ENCODE measurements around the gene NDUFAF8.

DNA sequence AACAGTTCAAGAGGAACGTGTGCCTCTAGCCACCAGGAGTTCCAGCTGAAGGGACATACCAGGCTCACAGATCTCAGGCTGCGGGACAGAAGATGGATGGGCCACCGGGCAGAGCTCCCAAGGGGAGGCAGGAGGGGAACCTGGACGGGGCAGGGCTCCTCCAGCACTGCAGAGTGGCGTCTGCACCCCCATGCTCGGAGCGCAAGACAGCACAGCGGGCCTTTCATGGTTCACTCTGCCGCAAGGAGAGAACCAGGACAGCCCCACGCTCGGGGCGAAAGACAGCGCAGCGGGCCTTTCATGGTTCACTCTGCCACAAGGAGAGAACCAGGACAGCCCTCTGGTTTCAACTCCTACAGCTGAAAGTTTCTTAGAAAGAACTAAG, 35.3 kb downstream of the NDUFAF8 start:
- TF ChIP-seq, protein P1, sequence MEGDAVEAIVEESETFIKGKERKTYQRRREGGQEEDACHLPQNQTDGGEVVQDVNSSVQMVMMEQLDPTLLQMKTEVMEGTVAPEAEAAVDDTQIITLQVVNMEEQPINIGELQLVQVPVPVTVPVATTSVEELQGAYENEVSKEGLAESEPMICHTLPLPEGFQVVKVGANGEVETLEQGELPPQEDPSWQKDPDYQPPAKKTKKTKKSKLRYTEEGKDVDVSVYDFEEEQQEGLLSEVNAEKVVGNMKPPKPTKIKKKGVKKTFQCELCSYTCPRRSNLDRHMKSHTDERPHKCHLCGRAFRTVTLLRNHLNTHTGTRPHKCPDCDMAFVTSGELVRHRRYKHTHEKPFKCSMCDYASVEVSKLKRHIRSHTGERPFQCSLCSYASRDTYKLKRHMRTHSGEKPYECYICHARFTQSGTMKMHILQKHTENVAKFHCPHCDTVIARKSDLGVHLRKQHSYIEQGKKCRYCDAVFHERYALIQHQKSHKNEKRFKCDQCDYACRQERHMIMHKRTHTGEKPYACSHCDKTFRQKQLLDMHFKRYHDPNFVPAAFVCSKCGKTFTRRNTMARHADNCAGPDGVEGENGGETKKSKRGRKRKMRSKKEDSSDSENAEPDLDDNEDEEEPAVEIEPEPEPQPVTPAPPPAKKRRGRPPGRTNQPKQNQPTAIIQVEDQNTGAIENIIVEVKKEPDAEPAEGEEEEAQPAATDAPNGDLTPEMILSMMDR (tag by site-specific recombination; IDR thresholded peaks at IDR 0.05) = no peak
- TF ChIP-seq, protein P2, sequence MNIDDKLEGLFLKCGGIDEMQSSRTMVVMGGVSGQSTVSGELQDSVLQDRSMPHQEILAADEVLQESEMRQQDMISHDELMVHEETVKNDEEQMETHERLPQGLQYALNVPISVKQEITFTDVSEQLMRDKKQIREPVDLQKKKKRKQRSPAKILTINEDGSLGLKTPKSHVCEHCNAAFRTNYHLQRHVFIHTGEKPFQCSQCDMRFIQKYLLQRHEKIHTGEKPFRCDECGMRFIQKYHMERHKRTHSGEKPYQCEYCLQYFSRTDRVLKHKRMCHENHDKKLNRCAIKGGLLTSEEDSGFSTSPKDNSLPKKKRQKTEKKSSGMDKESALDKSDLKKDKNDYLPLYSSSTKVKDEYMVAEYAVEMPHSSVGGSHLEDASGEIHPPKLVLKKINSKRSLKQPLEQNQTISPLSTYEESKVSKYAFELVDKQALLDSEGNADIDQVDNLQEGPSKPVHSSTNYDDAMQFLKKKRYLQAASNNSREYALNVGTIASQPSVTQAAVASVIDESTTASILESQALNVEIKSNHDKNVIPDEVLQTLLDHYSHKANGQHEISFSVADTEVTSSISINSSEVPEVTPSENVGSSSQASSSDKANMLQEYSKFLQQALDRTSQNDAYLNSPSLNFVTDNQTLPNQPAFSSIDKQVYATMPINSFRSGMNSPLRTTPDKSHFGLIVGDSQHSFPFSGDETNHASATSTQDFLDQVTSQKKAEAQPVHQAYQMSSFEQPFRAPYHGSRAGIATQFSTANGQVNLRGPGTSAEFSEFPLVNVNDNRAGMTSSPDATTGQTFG (tag by site-specific recombination; IDR thresholded peaks at IDR 0.05; ENCODE audit: borderline replicate concordance) = no peak
- TF ChIP-seq, protein P3, sequence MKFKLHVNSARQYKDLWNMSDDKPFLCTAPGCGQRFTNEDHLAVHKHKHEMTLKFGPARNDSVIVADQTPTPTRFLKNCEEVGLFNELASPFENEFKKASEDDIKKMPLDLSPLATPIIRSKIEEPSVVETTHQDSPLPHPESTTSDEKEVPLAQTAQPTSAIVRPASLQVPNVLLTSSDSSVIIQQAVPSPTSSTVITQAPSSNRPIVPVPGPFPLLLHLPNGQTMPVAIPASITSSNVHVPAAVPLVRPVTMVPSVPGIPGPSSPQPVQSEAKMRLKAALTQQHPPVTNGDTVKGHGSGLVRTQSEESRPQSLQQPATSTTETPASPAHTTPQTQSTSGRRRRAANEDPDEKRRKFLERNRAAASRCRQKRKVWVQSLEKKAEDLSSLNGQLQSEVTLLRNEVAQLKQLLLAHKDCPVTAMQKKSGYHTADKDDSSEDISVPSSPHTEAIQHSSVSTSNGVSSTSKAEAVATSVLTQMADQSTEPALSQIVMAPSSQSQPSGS (tag by site-specific recombination; IDR thresholded peaks at IDR 0.05; ENCODE audit: low read depth) = no peak
- no peak for TF ChIP-seq FEZF1 (tag by site-specific recombination; IDR thresholded peaks at IDR 0.05)
- TF ChIP-seq, protein P4, sequence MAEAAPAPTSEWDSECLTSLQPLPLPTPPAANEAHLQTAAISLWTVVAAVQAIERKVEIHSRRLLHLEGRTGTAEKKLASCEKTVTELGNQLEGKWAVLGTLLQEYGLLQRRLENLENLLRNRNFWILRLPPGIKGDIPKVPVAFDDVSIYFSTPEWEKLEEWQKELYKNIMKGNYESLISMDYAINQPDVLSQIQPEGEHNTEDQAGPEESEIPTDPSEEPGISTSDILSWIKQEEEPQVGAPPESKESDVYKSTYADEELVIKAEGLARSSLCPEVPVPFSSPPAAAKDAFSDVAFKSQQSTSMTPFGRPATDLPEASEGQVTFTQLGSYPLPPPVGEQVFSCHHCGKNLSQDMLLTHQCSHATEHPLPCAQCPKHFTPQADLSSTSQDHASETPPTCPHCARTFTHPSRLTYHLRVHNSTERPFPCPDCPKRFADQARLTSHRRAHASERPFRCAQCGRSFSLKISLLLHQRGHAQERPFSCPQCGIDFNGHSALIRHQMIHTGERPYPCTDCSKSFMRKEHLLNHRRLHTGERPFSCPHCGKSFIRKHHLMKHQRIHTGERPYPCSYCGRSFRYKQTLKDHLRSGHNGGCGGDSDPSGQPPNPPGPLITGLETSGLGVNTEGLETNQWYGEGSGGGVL (tag by site-specific recombination; IDR thresholded peaks at IDR 0.05) = no peak
- TF ChIP-seq ZNF24 (tag by site-specific recombination; IDR thresholded peaks at IDR 0.05) = no peak
- no peak for TF ChIP-seq ZNF114 (tag by site-specific recombination; IDR thresholded peaks at IDR 0.05)
- TF ChIP-seq REPIN1 (tag by site-specific recombination; IDR thresholded peaks at IDR 0.05; ENCODE audit: low read depth) = no peak
- no peak for TF ChIP-seq SP3 (tag by site-specific recombination; IDR thresholded peaks at IDR 0.05)
- TF ChIP-seq, protein P5, sequence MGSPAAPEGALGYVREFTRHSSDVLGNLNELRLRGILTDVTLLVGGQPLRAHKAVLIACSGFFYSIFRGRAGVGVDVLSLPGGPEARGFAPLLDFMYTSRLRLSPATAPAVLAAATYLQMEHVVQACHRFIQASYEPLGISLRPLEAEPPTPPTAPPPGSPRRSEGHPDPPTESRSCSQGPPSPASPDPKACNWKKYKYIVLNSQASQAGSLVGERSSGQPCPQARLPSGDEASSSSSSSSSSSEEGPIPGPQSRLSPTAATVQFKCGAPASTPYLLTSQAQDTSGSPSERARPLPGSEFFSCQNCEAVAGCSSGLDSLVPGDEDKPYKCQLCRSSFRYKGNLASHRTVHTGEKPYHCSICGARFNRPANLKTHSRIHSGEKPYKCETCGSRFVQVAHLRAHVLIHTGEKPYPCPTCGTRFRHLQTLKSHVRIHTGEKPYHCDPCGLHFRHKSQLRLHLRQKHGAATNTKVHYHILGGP (tag by site-specific recombination; IDR thresholded peaks at IDR 0.05) = no peak
- TF ChIP-seq, protein P6, sequence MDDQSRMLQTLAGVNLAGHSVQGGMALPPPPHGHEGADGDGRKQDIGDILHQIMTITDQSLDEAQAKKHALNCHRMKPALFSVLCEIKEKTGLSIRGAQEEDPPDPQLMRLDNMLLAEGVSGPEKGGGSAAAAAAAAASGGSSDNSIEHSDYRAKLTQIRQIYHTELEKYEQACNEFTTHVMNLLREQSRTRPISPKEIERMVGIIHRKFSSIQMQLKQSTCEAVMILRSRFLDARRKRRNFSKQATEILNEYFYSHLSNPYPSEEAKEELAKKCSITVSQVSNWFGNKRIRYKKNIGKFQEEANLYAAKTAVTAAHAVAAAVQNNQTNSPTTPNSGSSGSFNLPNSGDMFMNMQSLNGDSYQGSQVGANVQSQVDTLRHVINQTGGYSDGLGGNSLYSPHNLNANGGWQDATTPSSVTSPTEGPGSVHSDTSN (CRISPR knock-in tag; IDR thresholded peaks at IDR 0.05) = no peak
- no peak for TF ChIP-seq ZNF266 (tag by site-specific recombination; IDR thresholded peaks at IDR 0.05; ENCODE audit: low read depth)
- TF ChIP-seq, protein P7, sequence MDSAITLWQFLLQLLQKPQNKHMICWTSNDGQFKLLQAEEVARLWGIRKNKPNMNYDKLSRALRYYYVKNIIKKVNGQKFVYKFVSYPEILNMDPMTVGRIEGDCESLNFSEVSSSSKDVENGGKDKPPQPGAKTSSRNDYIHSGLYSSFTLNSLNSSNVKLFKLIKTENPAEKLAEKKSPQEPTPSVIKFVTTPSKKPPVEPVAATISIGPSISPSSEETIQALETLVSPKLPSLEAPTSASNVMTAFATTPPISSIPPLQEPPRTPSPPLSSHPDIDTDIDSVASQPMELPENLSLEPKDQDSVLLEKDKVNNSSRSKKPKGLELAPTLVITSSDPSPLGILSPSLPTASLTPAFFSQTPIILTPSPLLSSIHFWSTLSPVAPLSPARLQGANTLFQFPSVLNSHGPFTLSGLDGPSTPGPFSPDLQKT (IDR thresholded peaks at IDR 0.05; ENCODE audit: borderline replicate concordance, low read depth, low read length) = no peak
- TF ChIP-seq, protein P8, sequence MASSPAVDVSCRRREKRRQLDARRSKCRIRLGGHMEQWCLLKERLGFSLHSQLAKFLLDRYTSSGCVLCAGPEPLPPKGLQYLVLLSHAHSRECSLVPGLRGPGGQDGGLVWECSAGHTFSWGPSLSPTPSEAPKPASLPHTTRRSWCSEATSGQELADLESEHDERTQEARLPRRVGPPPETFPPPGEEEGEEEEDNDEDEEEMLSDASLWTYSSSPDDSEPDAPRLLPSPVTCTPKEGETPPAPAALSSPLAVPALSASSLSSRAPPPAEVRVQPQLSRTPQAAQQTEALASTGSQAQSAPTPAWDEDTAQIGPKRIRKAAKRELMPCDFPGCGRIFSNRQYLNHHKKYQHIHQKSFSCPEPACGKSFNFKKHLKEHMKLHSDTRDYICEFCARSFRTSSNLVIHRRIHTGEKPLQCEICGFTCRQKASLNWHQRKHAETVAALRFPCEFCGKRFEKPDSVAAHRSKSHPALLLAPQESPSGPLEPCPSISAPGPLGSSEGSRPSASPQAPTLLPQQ (tag by site-specific recombination; IDR thresholded peaks at IDR 0.05) = no peak

All from HEK293 (cell line).